AG08396 (cell line): ENCODE data around the gene ARHGEF9.
A peak's percentile ranks its signal among the peaks of the same experiment; 100 is the strongest.
"Not testable (repeated sequence)": the region's sequence is repeated elsewhere in the genome, so short reads cannot be mapped to it uniquely, and the experiment has no call there.

Experiments
- DNase-seq: peaks from one replicate; pipeline ENCODE4 v3.0.0; 2012; ENCODE audit warnings: low spot score, mixed read lengths

The ARHGEF9 gene

GRCh38 chrX:63784902-63785707 is at the start of gene ARHGEF9:
ARHGEF9 (minus strand) TSS chrX:63785214; CDS start chrX:63785145, 69 bp downstream.
- peak; percentile 20 for DNase-seq

GRCh38 chrX:63825446-63825845 is 40.4 kb upstream of the ARHGEF9 start:
- DNase-seq = not testable (repeated sequence)

DNA sequence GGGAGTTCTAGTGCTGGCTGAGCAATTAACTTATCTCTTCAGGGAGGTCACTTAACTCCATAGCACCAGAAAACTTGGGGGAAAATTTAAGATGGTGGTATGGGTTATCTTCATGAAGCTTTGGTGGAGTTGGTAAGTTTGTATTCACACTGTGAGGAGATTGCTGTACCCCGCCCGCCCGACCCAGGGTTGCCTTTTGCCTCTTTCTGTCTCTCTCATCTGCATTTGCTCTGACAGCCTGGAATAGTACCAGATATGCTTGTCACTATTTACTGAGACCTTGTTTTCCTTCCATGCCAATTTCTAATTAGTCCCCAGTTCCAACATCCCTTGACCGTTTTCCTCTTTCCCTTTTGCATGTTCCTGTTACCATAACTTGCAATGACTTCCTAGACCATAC is 33.1 kb upstream of the ARHGEF9 start:
- no peak for DNase-seq

DNA sequence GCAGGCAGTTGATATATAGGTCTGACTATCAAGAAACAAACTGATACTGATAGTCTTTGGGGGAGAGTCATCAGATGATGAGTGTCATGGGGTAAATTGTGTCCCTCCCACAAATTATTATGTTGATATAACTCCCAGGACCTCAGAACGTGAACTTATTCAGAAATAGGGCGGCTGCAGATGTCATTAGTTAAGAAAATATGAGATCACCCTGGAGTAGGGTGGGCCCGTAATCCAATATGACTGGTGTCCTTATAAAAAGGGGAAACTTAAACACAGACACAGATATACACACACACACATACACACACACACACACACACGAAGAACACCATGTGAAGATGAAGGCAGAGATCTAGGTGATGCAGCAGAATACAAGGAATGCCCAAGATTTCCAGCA is 32.7 kb upstream of the ARHGEF9 start:
- no peak for DNase-seq

GRCh38 chrX:63812823-63813222 is 27.8 kb upstream of the ARHGEF9 start:
- DNase-seq = no peak

DNA sequence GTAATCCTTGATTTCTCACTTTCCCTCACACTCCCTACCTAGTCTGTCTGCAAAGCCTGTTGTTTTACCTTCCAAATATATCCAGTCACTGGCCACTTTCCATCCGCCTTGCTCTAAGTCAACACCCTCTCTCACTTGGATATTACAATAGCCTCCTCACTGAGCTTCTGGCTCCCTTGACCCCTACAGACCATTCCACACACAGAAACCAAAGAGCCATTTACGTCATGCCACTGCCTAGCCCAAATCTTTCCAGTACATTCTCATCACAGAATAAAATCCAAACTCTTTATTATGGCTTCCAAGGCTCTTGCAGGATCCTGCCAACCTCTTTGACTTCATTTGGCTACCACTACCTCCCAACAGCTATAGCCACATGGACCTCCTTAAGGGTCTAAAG is 25.7 kb upstream of the ARHGEF9 start:
- DNase-seq = no peak

GRCh38 chrX:63809173-63809572 is 24.2 kb upstream of the ARHGEF9 start:
- DNase-seq = no peak

DNA sequence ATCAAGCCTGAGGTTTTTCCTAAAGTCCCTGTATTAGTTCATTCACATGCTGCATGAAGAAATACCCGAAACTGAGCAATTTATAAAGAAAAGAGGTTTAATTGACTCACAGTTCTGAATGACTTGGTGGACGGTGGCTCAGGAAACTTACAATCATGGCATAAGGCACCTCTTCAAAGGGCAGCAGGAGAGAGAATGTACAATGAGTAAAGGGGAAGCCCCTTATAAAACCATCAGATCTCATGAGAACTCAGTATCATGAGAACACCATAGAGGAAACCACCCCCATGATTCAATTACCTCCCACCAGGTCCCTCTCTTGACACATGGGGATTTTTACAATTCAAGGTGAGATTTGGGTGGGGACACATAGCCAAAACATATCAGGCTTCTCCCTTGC is 10.4 kb upstream of the ARHGEF9 start:
- not testable (repeated sequence) for DNase-seq

DNA sequence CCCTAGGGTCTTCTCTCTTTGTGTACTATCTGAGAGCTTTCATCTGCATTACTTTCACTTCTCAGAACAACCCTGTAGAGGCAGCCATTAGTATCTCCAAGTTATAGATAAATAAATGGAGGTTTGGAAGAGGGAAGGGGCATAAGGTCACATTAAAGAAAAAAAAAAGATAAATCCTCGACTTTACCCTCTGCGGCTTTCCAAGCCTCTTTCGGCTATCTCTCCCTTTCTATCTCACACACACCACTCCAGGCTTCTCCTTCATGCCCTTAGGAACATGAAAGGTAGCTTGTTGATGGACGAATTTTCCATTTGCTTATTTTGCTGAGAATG is 660 bp upstream of the ARHGEF9 start:
- no peak for DNase-seq

- DNase-seq = no peak
Observed at GRCh38 chrX:63784346-63784901, 590 bp downstream of the ARHGEF9 start.

DNA sequence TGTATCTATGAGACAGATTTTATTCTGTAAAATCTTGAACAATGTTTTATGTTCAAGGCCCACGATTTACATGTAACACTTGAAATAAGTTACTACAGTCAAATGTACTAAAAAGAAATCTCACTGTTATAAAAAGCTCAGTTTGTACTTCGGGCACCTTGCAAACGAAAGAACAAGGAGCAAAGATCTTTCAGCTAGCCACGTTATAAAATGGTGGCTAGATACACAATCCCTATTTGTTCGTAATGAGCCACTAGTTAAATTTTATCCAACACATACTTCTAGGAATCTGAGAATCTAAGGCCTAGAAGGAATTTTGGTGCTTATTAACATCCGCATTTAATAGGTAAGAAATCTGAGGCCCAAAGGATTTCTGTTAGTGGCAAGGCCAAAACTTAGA is 2.5 kb downstream of the ARHGEF9 start:
- DNase-seq = no peak

DNA sequence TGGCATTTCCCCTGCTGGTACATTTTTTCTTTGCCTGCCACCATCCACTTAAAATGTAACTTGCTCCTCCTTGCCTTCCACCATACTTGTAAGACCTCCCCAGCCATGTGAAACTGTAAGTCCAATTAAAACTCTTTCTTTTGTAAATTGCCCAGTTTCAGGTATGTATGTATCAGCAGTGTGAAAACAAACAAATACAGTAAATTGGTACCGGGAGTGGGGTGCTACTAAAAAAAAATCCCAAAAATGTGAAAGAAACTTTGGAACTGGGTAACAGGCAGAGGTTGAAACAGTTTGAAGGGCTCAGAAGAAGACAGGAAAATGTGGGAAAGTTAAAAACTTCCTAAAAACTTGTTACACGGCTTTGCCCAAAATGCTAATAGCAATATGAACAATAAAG is 16.3 kb downstream of the ARHGEF9 start:
- DNase-seq = no peak

DNA sequence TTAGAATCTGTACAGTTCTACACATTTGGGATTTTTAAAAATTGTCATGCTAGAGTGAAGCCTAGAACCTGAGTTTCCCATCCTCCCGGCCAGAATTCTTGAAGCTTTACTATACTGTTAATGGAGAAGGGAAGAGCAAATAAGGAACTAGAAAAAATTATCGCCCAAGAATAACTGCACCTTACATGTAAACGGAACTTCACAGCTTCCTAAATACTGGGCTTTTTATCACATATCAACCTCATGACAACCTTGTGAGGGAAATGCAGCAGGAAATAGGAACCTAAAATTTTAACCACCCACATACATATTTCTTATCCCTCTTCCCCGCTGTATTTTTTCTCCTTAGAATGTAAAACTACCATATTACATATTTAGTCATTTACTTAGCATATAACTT is 19.3 kb downstream of the ARHGEF9 start:
- no peak for DNase-seq

DNA sequence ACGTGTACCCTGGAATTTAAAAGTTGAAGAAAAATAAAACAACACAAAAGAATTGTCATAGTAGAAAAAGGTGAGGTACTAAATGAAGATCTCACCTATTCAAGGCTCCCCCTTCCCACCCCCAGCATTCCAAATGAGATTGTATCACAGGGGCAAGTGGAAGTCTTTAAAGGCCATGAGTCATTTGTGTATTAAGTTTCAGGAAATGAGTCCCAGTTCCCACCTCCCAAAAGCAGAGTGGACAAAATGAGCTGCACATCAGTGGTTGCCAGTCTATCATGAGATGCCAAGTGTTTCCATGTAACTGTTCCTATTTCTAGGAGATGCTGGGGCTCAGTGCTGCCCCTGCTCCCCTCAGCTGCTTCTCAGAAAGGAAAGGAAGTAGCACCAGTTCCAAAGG is 20.1 kb downstream of the ARHGEF9 start:
- DNase-seq = no peak

DNA sequence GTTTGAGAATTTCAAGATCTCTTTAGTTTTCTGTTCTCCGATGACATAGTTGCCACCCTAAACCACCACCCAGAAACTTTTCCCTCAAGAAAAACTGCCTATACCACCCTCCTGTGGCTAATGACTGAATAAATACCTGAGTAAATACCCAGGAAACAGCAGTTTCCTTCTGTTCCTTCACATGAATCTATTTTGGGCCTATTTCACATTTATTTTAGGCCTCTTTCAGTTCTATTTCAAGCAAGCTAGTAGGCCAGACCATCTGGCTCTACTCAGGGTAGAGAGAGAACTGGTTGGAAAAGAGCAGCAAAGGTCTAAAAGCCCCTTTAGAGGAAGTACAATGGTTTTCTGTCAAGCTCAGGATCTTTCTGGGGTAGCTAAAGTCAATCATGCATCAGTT is 23.4 kb downstream of the ARHGEF9 start:
- no peak for DNase-seq

- no peak for DNase-seq
Observed at GRCh38 chrX:63758011-63758410, 27.0 kb downstream of the ARHGEF9 start.

- no peak for DNase-seq
Observed at GRCh38 chrX:63755892-63756291, 29.1 kb downstream of the ARHGEF9 start.

DNA sequence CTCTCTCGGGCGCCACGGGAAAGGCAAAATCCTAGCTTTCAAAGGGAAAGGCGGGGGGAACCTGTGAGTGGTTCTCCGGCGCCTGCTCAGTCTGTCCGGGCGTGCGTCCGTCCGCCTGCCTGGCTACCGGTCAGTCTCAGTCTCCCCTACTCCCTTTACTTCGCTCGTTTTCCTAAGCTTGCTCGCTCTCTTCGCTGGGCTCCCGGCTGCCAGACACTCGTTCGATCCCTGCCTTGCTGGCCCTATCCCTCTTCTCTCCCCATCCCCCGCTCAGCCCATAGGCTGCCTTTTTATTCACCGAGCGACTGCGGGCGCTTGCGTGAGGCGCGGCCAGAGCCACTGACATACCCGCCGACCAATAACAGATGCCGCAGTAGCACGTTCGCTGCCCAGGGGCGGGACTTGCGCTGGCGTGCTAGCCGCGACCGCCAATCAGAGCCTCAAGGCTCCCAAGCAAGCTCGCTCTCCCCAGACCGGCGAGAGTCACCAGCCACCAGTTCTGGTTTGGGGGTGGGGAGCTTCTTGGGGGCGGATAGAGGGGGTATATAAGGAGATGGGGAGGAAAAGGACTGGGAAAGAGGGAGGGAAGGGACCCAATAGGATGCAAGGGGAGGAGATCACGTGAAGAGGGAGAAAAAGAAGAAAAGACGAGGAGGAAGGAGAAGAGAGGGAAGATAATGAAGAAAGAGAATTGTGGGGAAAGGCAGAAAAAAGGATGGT is 30.0 kb downstream of the ARHGEF9 start:
- DNase-seq = peak; percentile 88

DNA sequence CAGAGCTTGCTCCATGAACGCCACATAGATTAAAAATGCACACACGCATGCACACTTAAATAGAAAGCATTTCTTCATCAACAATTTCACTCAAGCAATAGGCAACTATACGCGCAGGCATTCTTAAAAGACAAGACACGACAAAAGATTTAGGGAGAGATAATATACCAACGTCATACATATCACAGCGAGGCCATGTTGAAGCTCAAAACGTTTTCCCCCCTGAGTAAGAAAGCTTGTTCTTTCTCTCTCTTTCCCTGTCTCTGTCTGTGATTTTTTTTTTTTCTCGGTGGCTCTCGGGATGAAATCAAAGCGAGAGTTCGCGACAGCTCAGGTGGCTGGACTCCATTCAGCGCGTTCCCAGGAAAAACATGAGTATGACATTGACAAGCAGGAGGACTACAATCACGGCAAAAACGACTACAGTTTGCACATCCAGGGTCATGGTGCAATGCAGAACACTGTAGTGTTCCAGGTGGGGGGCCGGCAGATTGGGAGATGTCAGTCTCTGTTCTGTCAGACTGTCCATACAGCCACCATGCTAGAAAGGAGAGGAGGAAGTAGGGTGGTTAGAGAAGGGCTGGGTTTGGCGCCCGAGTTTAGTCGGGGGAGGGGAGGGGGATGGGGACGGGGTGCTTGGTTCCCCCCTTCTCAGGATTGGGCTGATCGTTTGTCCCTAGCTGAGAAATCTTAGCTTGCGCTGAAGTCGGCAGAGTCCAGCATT is 30.7 kb downstream of the ARHGEF9 start:
- peak; percentile 8 for DNase-seq

DNA sequence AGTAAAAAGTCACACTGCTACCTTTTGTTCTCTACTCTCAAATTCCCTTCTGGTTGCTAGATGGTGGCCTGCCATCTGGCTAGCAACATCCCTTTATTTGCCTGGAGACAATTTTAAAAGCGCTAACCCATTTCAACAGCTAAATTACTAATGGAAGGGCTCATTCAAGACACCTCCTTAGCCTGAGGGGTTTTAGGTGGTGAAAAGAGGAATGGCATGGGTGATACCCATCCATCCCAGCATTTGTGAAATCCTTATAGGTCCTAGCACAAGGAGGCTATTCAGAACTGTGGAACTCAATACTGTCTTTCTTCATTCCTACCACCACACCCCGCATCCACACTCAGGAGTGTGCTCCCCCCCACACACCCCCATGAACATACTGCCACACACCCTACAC is 33.5 kb downstream of the ARHGEF9 start:
- no peak for DNase-seq

- no peak for DNase-seq
Observed at GRCh38 chrX:63750811-63751210, 34.2 kb downstream of the ARHGEF9 start.

GRCh38 chrX:63747331-63747730 is 37.7 kb downstream of the ARHGEF9 start:
- DNase-seq = peak; percentile 37

- no peak for DNase-seq
Observed at GRCh38 chrX:63746715-63747114, 38.3 kb downstream of the ARHGEF9 start.
